HCT116 (cell line): Measurements from ENCODE around the gene RBM12.

Experiments used
- CEBPB ChIP-seq: IDR thresholded peaks from 2 replicates; pipeline ENCODE4 v1.6.1; 2012; ENCODE audit warnings: low read depth
- POLR2A ChIP-seq: IDR thresholded peaks from 2 replicates; pipeline ENCODE4 v1.7.0; 2011; ENCODE audit warnings: borderline replicate concordance; ENCODE audit not compliant: insufficient read depth, insufficient read length; ENCODE audit errors: extremely low read depth

DNA sequence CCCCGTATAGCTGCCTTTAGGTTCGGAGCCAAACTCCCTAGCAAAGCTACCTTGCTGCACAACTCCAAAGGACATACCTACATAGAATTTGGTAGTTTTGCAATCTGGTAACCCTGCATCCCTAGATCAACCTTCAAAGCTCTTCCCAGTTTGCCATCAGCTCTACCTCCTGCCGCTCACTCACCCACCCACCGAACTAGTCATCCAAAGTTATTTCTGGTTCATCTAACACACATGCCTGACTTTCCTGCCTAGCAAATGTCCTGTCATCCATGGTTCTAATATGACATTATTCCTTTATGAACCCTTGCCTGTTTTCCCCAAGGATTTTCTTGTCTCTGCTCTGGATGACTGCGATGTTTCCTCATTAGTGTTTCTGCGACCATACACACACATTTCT, 27.4 kb downstream of the RBM12 start:
- TF ChIP-seq POLR2A (no peak), CEBPB (no peak)
